Panc1 (cell line): ENCODE measurements around the gene CCDC195. TPM values are rescaled to one million over a fixed set of nuclear protein-coding genes. Genes with fewer than 3 reads are reported as not detected.
"Not testable (repeated sequence)": the region's sequence is repeated elsewhere in the genome, so short reads cannot be mapped to it uniquely, and the experiment has no call there.

Source experiments
- ATAC-seq: fragments of 200-7000 bp; cut with Tn5 transposase; 2 replicates; pipeline ENCODE4 v1.9.1; 2020; ENCODE audit warnings: mild to moderate bottlenecking, moderate library complexity
- BruUV-seq: library from RNA; stranded (reverse); fragments of 400-500 nt; replicated peaks from 2 replicates; lab custom pipeline; 2021; lab: Mats Ljungman, UMichigan
- CTCF ChIA-PET: fragments of 300-600 bp; sonication (Branson Sonifier 250); formaldehyde crosslinking; loops from one replicate; lab custom pipeline; 2022; ENCODE audit warnings: antibody characterized with exemption; lab: Charles Lee
- POLR2A ChIA-PET: fragments of 300-600 bp; sonication (Branson Sonifier 250); formaldehyde crosslinking; loops from one replicate; lab custom pipeline; 2022; ENCODE audit warnings: antibody characterized with exemption; lab: Charles Lee
- DNase-seq: peaks from one replicate; pipeline ENCODE4 v3.0.0-alpha.2; 2010; ENCODE audit warnings: low read depth, low spot score
- H3K27ac ChIP-seq: 2 replicates; pipeline ENCODE4 v1.5.1; 2011; ENCODE audit warnings: mild to moderate bottlenecking, low read length, inconsistent platforms
- H3K27me3 ChIP-seq: fragments of 200-500 bp; sonication (Bioruptor generic); 2 replicates; pipeline ENCODE4 v1.6.0; 2014; ENCODE audit warnings: low read length, inconsistent platforms; ENCODE audit not compliant: control insufficient read depth, insufficient read depth
- H3K36me3 ChIP-seq: fragments of 200-500 bp; sonication (Bioruptor generic); 2 replicates; pipeline ENCODE4 v1.5.1; 2014; ENCODE audit warnings: inconsistent platforms, mild to moderate bottlenecking, low read length, moderate library complexity; ENCODE audit not compliant: control insufficient read depth, insufficient read depth
- H3K4me1 ChIP-seq: 2 replicates; pipeline ENCODE4 v1.5.1; 2011; ENCODE audit warnings: inconsistent platforms, mild to moderate bottlenecking, low read length, moderate library complexity; ENCODE audit not compliant: control insufficient read depth, insufficient read depth
- H3K4me3 ChIP-seq, 2 experiments: 2 replicates each; pipeline ENCODE4 v1.5.1; 2011 to 2012; ENCODE audit warnings: low read depth in 2 of 2, low read length in 2 of 2, mild to moderate bottlenecking in 2 of 2, inconsistent platforms in 1 of 2, moderate library complexity in 1 of 2
- H3K9me3 ChIP-seq: fragments of 200-500 bp; sonication (Bioruptor generic); 2 replicates; pipeline ENCODE4 v1.5.1; 2014; ENCODE audit warnings: low read depth, mild to moderate bottlenecking, inconsistent platforms, low read length, moderate library complexity; ENCODE audit not compliant: control insufficient read depth, insufficient read depth
- CTCF ChIP-seq: fragments of 450-650 bp; IDR thresholded peaks from 2 replicates; pipeline ENCODE4 v1.5.1; 2017; ENCODE audit warnings: mild to moderate bottlenecking
- POLR2AphosphoS5 ChIP-seq: IDR thresholded peaks from 2 replicates; pipeline ENCODE4 v1.6.1; 2012; ENCODE audit warnings: mild to moderate bottlenecking, low read depth, low read length, moderate library complexity
- SIN3A ChIP-seq: IDR thresholded peaks from 2 replicates; pipeline ENCODE4 v1.6.1; 2012; ENCODE audit warnings: low read depth, mild to moderate bottlenecking, low read length, moderate library complexity, borderline replicate concordance; ENCODE audit not compliant: insufficient read depth
- TCF7L2 ChIP-seq: IDR thresholded peaks from 2 replicates; pipeline ENCODE4 v1.6.1; 2011; ENCODE audit warnings: mild to moderate bottlenecking, low read depth, low read length, inconsistent platforms
- in situ Hi-C: cut with HindIII; loops from 2 replicates; pipeline ENCODE4 v1.10.0; 2016; ENCODE audit warnings: low sequenced_read_pairs, low pct_unique_long_range_greater_than_20kb
- intact Hi-C: fragments of 100-400 bp; cut with micrococcal nuclease; formaldehyde crosslinking; loops from one replicate; pipeline ENCODE4 v1.10.0; 2022; ENCODE audit not compliant: unreplicated experiment
- total RNA-seq: library from RNA; stranded (reverse); gene quantifications from one replicate; pipeline ENCODE4 v1.2.1, GENCODE V29; 2021; ENCODE audit not compliant: unreplicated experiment
- TF ChIP-seq, protein P1 (sequence below), 2 experiments: IDR thresholded peaks; 2 replicates each; pipeline ENCODE4 v1.6.1; 2011 to 2012; ENCODE audit warnings: low read depth in 2 of 2, control low read depth in 1 of 2, low read length in 1 of 2, mild to moderate bottlenecking in 1 of 2, moderate library complexity in 1 of 2; ENCODE audit not compliant: insufficient read depth in 1 of 2

CCDC195 gene
- total RNA-seq, 1 experiment from 2014 or later, result not detected

- H3K27ac ChIP-seq, POLR2A ChIA-PET, H3K4me1 ChIP-seq, H3K36me3 ChIP-seq, ATAC-seq, H3K27me3 ChIP-seq, H3K9me3 ChIP-seq, DNase-seq, H3K4me3 ChIP-seq, BruUV-seq, in situ Hi-C loops, intact Hi-C loops: not testable (repeated sequence)
- CTCF ChIA-PET, result interaction anchor here (0.6 kb wide), 1 partner anchor 199 kb away, joined by 3 read pairs; no protein-coding TSS in a partner anchor
Measured at GRCh38 chr2:224661708-224662107, 54.5 kb downstream of the CCDC195 start.

- DNase-seq (no peak), ATAC-seq (no peak)
- ChIA-PET CTCF (no interaction called here), POLR2A (no interaction called here)
- no TSS peak for BruUV-seq
- intact Hi-C loops, result no loop called here
- Histone ChIP-seq H3K27ac (no peak overlapping the region), H3K4me1 (no peaks in the 10 kb centered on the region), H3K9me3 (no peaks in the 10 kb centered on the region), H3K27me3 (no peaks in the 10 kb centered on the region), H3K36me3 (no peaks in the 10 kb centered on the region), H3K4me3 (no peak overlapping the region)
- in situ Hi-C loops, result no loop called here
- no peak for TF ChIP-seq CTCF
- TF ChIP-seq, protein P1, sequence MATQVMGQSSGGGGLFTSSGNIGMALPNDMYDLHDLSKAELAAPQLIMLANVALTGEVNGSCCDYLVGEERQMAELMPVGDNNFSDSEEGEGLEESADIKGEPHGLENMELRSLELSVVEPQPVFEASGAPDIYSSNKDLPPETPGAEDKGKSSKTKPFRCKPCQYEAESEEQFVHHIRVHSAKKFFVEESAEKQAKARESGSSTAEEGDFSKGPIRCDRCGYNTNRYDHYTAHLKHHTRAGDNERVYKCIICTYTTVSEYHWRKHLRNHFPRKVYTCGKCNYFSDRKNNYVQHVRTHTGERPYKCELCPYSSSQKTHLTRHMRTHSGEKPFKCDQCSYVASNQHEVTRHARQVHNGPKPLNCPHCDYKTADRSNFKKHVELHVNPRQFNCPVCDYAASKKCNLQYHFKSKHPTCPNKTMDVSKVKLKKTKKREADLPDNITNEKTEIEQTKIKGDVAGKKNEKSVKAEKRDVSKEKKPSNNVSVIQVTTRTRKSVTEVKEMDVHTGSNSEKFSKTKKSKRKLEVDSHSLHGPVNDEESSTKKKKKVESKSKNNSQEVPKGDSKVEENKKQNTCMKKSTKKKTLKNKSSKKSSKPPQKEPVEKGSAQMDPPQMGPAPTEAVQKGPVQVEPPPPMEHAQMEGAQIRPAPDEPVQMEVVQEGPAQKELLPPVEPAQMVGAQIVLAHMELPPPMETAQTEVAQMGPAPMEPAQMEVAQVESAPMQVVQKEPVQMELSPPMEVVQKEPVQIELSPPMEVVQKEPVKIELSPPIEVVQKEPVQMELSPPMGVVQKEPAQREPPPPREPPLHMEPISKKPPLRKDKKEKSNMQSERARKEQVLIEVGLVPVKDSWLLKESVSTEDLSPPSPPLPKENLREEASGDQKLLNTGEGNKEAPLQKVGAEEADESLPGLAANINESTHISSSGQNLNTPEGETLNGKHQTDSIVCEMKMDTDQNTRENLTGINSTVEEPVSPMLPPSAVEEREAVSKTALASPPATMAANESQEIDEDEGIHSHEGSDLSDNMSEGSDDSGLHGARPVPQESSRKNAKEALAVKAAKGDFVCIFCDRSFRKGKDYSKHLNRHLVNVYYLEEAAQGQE (IDR thresholded peaks at IDR 0.05; ENCODE audit: insufficient read depth in 1 of 2, low read depth in 2 of 2, low read length in 1 of 2), result no peak
- no peak for TF ChIP-seq SIN3A
- TF ChIP-seq POLR2AphosphoS5, result no peak
- no peak for TF ChIP-seq TCF7L2
Measured at GRCh38 chr2:224659714-224660113, 56.5 kb downstream of the CCDC195 start.

- no peaks in the 10 kb centered on the region for H3K4me1 ChIP-seq
- no TSS peak for BruUV-seq
- ChIA-PET CTCF (no interaction called here), POLR2A (no interaction called here)
- no peaks in the 10 kb centered on the region for H3K9me3 ChIP-seq
- ATAC-seq (no peak), DNase-seq (no peak)
- H3K4me3 ChIP-seq, result no peak overlapping the region
- in situ Hi-C loops, result no loop called here
- TF ChIP-seq, protein P1 (IDR thresholded peaks at IDR 0.05; ENCODE audit: insufficient read depth in 1 of 2, low read depth in 2 of 2, low read length in 1 of 2), result no peak
- TF ChIP-seq CTCF (no peak), POLR2AphosphoS5 (no peak), SIN3A (no peak), TCF7L2 (no peak)
- intact Hi-C loops, result no loop called here
- H3K36me3 ChIP-seq, result no peaks in the 10 kb centered on the region
- no peak overlapping the region for H3K27ac ChIP-seq
- no peaks in the 10 kb centered on the region for H3K27me3 ChIP-seq
Measured at GRCh38 chr2:224658780-224659405, 57.3 kb downstream of the CCDC195 start.
